Ureter (tissue), 1 donor: ENCODE data around the gene EMILIN3. TPM values are rescaled to one million over a fixed set of nuclear protein-coding genes. Genes with fewer than 3 reads are reported as not detected.

Experiments used
- DNase-seq: peaks from one replicate; pipeline ENCODE4 v3.0.0-alpha.2; 2020; ENCODE audit warnings: low spot score
- total RNA-seq: library from RNA; stranded (reverse); gene quantifications from one replicate; pipeline ENCODE4 v1.2.4, GENCODE V29; 2023
- donor health status: DM: yes; HTN: yes; CAD: no.

EMILIN3 gene
- total RNA-seq, 1 donor from 2014 or later: 2.0 TPM

- DNase-seq: no peak
Observed at GRCh38 chr20:41364236-41364855, 2.3 kb downstream of the EMILIN3 start.

GRCh38 chr20:41363601-41364000 is 3.0 kb downstream of the EMILIN3 start:
- DNase-seq: no peak

GRCh38 chr20:41362748-41363140 is 3.9 kb downstream of the EMILIN3 start:
- DNase-seq: no peak

- DNase-seq: no peak
Observed at GRCh38 chr20:41361757-41362747, 4.6 kb downstream of the EMILIN3 start.

GRCh38 chr20:41360831-41361756 is 5.5 kb downstream of the EMILIN3 start:
- no peak for DNase-seq

- DNase-seq: no peak
Observed at GRCh38 chr20:41359541-41360011, 7.0 kb downstream of the EMILIN3 start.

GRCh38 chr20:41358717-41359116 is 7.9 kb downstream of the EMILIN3 start:
- no peak for DNase-seq

- DNase-seq: no peak
Observed at GRCh38 chr20:41358230-41358629, 8.4 kb downstream of the EMILIN3 start.

- DNase-seq: no peak
Observed at GRCh38 chr20:41357424-41358163, 9.0 kb downstream of the EMILIN3 start.

- no peak for DNase-seq
Observed at GRCh38 chr20:41356951-41357350, 9.7 kb downstream of the EMILIN3 start.

- DNase-seq: no peak
Observed at GRCh38 chr20:41355598-41356203, 10.9 kb downstream of the EMILIN3 start.

- no peak for DNase-seq
Observed at GRCh38 chr20:41355192-41355591, 11.4 kb downstream of the EMILIN3 start.

GRCh38 chr20:41353530-41353929 is 13.1 kb downstream of the EMILIN3 start:
- no peak for DNase-seq

- DNase-seq: no peak
Observed at GRCh38 chr20:41352666-41353065, 14.0 kb downstream of the EMILIN3 start.

- no peak for DNase-seq
Observed at GRCh38 chr20:41352106-41352505, 14.5 kb downstream of the EMILIN3 start.

- no peak for DNase-seq
Observed at GRCh38 chr20:41350408-41350962, 16.1 kb downstream of the EMILIN3 start.

- no peak for DNase-seq
Observed at GRCh38 chr20:41349943-41350342, 16.7 kb downstream of the EMILIN3 start.

GRCh38 chr20:41349266-41349665 is 17.4 kb downstream of the EMILIN3 start:
- DNase-seq: no peak

GRCh38 chr20:41348430-41349172 is 18.0 kb downstream of the EMILIN3 start:
- no peak for DNase-seq
